ENCODE measurements around the gene ANKH. TPM values are rescaled to one million over a fixed set of nuclear protein-coding genes. Genes with fewer than 3 reads are reported as not detected.

Gene ANKH
- total and polyA plus RNA-seq, 2 of the 13 experiments (the other 11 are each of a cell fraction or from before 2014, with no cell fraction given), result 25.0 to 36.0 TPM

- TF ChIP-seq ZBTB3 (CRISPR knock-in tag; IDR thresholded peaks at IDR 0.05; ENCODE audit: borderline replicate concordance, low read depth) (no peak), FOXK1 (CRISPR knock-in tag; IDR thresholded peaks at IDR 0.05; ENCODE audit: borderline replicate concordance, low read depth) (0 out of 2 replicates have a peak, but pooled peaks have one; percentile 13), ATM (IDR thresholded peaks at IDR 0.05; ENCODE audit: borderline replicate concordance) (no peak), ESRRA (CRISPR knock-in tag; IDR thresholded peaks at IDR 0.05; ENCODE audit: low read depth) (peak; percentile 65; the same call in 1 of the 2 replicates), MIER2 (CRISPR knock-in tag; IDR thresholded peaks at IDR 0.05) (no peak), ASH2L (IDR thresholded peaks at IDR 0.05; ENCODE audit: insufficient read length, low read depth, low read length) (no peak), HDAC1 (CRISPR knock-in tag; IDR thresholded peaks at IDR 0.05) (peak; percentile 46; the same call in 1 of the 2 replicates), PITX1 (CRISPR knock-in tag; IDR thresholded peaks at IDR 0.05) (0 out of 2 replicates have a peak, but pooled peaks have one; percentile 33), GATAD2A (CRISPR knock-in tag; IDR thresholded peaks at IDR 0.05) (peak; percentile 55), IRX3 (CRISPR knock-in tag; IDR thresholded peaks at IDR 0.05; ENCODE audit: borderline replicate concordance, low read depth) (no peak), PATZ1 (CRISPR knock-in tag; IDR thresholded peaks at IDR 0.05) (peak; percentile 70; the same call in 1 of the 2 replicates), ZBTB4 (CRISPR knock-in tag; IDR thresholded peaks at IDR 0.05; ENCODE audit: borderline replicate concordance) (peak; percentile 73; the same call in 1 of the 2 replicates), NR2F1 (CRISPR knock-in tag; IDR thresholded peaks at IDR 0.05) (peak; percentile 18 to 62; a peak in 1 of 4 replicates), FOXO4 (CRISPR knock-in tag; conservative IDR thresholded peaks at IDR 0.05) (no peak), PTBP1 (IDR thresholded peaks at IDR 0.05; ENCODE audit: low read depth, low read length, poor library complexity, severe bottlenecking) (no peak), SOX5 (CRISPR knock-in tag; IDR thresholded peaks at IDR 0.05; ENCODE audit: borderline replicate concordance) (peak; percentile 52; the same call in 1 of the 2 replicates), SCMH1 (CRISPR knock-in tag; IDR thresholded peaks at IDR 0.05; ENCODE audit: borderline replicate concordance) (no peak), MXD3 (CRISPR knock-in tag; IDR thresholded peaks at IDR 0.05) (no peak), FOXK2 (IDR thresholded peaks at IDR 0.05) (no peak)
- TF ChIP-seq, protein P1, sequence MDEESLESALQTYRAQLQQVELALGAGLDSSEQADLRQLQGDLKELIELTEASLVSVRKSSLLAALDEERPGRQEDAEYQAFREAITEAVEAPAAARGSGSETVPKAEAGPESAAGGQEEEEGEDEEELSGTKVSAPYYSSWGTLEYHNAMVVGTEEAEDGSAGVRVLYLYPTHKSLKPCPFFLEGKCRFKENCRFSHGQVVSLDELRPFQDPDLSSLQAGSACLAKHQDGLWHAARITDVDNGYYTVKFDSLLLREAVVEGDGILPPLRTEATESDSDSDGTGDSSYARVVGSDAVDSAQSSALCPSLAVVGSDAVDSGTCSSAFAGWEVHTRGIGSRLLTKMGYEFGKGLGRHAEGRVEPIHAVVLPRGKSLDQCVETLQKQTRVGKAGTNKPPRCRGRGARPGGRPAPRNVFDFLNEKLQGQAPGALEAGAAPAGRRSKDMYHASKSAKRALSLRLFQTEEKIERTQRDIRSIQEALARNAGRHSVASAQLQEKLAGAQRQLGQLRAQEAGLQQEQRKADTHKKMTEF (CRISPR knock-in tag; IDR thresholded peaks at IDR 0.05), result peak; percentile 43; the same call in 1 of the 2 replicates
Observed at GRCh38 chr5:14744296-14745187, 127.0 kb downstream of the ANKH start (continued).
